HT-29 (cell line): ENCODE measurements around the gene AK9. TPM values are rescaled to one million over a fixed set of nuclear protein-coding genes. Genes with fewer than 3 reads are reported as not detected.
"Not testable (repeated sequence)": the region's sequence is repeated elsewhere in the genome, so short reads cannot be mapped to it uniquely, and the experiment has no call there.

ENCODE experiments used
- DNase-seq: peaks from one replicate; pipeline ENCODE4 v3.0.0-alpha.2; 2015; ENCODE audit warnings: low spot score
- total RNA-seq: library from RNA; depleted of rRNA; stranded (reverse); fragments of >200 nt; shearing (Covaris generic); gene quantifications from 2 replicates; pipeline ENCODE4 v1.2.3, GENCODE V29; 2014; rRNA removed

AK9 gene
- 1.5 and 2.1 TPM in 2 replicates for total RNA-seq

- peak; percentile 90 for DNase-seq
These were observed at the start of gene AK9, which contains the start of gene FIG4 for GRCh38 chr6:109690737-109691621. Gene AK9, minus strand, starts transcription at chr6:109691202. Its CDS starts 15,457 bp downstream, at chr6:109675745. Gene FIG4, plus strand, starts transcription at chr6:109691296. Its CDS starts 140 bp downstream, at chr6:109691436.

- no peak for DNase-seq
These were observed 49.8 kb upstream of the AK9 start for GRCh38 chr6:109740787-109741186.

DNA sequence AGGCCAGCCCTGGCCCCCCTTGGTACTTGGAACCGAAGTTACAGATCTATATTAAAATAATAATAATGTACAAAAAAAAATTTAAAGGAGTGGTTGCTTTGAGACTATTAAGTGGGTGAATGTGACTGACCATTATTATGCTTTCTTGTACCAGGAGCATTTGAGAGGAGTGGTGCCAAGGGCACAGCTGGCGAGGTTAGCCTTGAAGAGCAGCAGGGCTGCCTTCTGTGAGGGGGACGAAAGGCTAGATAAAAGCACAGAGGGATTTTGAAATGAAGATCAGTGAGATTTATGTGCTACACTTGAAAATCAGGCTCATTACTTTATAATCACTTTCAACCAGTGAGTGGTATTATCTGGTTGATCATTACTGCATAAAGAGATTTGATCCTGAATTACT, 48.7 kb upstream of the AK9 start:
- DNase-seq: no peak

DNA sequence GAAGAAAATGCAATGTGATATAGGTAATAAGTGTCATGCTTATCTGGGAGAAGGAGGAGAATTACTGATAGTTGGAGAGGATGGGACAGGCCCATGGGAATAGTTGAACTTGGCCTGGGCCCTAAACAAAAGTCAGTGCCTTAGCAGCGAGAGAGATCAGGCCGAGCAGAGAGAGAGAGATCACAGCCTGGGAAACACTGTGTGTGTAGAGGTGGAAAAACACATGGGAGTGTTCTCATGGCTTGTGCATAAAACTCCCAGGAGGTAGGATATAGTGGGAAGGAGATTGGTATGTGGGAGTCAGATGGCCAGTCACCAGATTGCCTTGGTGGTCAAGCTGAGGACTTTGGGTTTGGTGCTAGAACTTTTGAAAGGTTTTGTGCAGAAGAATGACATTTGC, 47.7 kb upstream of the AK9 start:
- DNase-seq: no peak

DNA sequence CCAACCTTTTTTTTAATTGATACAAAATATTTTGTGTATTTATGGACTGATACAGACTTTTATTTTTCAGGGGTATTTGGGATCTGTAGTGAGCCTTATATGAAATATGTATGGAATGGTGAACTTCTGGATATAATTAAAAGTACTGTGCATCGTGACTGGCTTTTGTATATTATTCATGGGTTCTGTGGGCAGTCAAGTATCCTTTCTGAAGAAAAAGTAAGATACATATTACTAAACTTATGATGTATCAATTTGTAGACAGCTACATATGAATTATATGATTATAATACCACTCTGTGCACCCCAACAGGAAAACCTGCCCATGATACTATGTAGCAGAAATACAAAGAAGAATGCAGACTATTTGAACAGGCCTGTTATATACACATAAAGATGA, 47.3 kb upstream of the AK9 start:
- no peak for DNase-seq

GRCh38 chr6:109736273-109737025, 45.4 kb upstream of the AK9 start:
- DNase-seq: no peak

DNA sequence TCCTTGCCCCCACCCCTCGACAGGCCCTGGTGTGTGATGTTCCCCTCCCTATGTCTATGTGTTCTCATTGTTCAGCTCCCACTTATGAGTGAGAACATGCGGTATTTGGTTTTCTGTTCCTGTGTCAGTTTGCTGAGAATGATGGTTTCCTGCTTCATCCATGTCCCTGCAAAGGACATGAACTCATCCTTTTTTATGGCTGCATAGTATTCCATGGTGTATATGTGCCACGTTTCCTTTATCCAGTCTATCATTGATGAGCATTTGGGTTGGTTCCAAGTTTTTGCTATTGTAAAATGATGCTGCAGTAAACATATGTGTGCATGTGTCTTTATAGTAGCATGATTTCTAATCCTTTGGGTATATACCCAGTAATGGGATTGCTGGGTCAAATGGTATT, 34.2 kb upstream of the AK9 start:
- not testable (repeated sequence) for DNase-seq

DNA sequence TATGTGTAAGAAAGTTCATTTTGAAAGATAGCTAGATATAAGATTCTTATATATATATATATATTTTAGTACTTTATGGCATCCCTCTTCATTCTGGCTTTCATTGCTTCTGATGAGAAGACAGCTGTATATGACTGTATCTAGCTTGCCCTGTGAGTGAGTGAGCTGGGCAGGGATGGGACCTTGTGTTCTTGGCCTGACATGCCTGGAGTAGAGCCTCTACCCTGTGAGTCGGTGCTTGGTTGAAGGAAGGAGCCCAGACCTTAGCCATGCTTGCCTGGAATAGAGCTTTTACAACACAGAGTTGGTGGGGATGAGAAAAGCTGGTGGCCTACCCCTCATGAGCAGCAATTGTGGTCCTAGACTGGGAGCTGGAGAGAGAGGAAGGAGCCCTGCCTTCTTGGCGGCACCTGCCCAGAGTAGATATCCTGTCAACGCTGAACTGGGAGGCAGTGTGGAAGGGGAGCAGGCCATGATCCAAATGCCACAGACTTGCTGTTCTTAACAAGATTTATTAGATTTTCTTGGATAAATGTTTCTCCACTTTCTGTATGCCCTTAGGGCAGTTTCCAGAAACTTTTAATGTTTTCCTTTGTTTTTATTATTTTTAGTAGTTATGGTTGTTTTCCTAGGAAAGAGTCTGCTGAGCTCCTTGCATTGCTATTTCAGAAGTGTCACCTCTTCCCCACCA, 31.7 kb upstream of the AK9 start:
- no peak for DNase-seq

GRCh38 chr6:109722011-109722410, 31.0 kb upstream of the AK9 start:
- no peak for DNase-seq

DNA sequence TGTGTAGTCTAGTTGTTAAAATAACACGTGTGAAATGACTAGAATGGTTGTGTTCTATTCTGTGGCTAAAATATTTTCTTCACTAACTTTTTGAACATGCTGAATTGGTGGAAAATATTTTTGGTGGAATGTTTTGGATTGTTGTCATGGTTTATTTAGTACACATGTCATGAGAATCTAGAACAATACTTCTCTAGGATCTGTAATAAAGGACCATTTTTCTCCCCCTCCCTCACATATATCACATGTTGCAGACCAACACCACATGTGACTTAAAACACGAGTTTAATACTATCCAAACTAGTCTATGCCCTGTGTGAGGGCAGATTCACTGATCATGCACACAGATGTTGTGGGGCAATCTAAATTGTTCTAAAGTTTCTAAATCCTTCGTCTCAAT, 29.3 kb upstream of the AK9 start:
- DNase-seq: no peak

GRCh38 chr6:109718991-109719390, 28.0 kb upstream of the AK9 start:
- no peak for DNase-seq

GRCh38 chr6:109717971-109718370, 27.0 kb upstream of the AK9 start:
- DNase-seq: no peak

DNA sequence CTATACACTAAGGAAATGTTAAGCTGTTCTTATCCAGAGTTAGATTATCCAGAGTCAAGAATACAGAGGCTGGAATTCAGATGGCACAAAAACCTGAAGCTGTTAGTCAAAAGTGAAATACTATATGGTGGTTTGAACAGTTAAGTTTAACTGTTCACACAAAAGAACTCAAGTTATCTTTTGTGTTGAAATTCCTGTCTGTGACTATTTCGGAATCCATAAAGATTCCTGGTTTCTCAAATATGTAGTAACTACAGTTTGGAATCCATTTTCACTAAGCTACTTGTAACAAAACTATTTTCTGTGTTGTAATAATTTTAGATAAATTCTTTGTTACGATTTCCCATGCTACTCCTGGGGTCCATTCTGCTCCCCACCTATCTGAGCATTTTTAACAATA, 24.6 kb upstream of the AK9 start:
- no peak for DNase-seq

DNA sequence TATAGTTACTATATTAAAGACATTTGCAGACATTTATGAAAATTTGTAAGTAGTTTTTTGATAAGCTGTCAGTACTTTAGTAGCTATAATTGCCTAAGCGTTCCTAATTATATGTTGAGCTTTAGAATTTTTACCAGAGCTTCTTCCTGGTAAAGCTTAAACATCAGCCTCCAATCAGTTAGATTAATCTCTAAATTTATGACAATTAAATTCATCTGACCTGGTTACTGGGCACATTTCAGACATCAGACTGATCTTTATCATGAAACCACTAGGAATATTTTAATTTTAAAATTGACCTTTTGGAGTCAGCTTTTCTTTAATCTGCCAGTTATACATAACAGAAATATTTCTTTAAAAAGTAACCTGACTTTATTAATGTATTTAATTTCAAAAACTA, 23.6 kb upstream of the AK9 start:
- DNase-seq: no peak

DNA sequence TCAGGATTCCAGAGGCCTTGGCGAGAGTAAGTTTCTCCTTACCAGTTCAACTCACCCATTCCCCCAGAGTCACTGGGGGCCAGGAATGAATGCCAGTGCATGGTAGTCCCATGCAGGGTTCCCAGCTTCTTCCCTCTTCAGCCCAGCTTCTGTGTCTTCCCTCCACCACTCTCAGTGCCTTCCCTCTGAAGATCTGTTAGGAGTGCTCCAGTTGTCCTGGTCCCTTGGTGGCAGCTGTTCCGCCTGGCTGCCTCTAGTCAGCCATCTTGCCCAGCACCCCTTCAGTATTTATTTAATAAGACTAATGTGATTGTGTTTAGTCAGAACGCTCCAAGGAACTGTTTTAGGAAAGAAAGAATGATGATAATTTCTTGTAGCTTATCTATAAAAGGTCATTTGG, 23.2 kb upstream of the AK9 start:
- no peak for DNase-seq

DNA sequence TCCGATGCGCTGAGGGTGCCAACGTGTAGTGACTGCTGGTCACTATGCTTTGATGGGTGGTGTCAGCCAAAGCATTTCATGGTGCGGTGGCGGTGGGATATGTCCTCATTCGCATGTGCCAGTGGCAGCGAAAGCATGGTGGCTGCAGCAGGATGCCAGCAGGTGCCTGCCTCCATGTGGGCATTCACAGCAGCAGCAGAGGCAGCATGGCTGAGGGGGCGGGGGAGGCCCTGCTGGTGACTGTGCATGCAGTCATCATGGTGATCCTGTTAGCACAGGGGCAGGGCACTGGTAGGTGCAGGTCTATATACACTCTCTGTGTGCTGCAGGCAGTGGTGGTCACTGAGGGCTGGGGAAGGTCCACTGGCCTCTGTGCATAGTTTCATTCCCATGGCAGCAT, 22.1 kb upstream of the AK9 start:
- DNase-seq: no peak

DNA sequence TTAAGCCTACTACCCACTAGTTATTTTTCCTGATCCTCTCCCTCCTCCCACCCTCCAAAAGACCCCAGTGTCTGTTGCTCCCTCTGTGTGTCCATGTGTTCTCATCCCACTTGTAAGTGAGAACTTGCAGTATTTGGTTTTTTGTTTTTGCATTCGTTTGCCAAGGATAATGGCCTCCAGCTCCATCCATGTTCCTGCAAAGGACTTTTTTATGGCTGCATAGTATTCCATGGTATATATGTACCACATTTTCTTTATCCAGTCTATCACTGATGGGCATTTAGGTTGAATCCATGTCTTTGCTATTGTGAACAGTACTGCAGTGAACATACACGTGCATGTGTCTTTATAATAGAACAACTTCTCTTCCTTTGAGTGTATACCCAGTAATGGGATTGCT, 17.1 kb upstream of the AK9 start:
- DNase-seq: not testable (repeated sequence)

DNA sequence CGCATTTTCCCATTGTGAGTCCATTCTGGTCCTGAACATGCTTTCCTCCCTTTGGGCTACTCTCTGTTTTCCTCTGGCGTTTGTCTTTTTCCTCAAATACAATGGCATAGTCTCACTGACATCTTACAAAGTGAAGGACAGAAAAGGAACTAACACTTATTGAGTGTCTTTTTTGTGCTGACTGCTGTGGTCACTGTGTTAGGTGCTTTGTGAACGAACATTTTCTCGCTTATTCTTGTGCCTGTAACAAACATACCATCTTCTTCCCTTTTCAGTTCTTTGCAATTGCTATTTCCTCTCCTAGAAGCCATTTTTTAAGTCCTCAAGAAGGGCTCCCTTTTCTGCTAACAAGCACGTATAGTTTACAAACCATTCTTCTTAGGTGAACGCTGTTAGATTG, 15.5 kb upstream of the AK9 start:
- DNase-seq: no peak

DNA sequence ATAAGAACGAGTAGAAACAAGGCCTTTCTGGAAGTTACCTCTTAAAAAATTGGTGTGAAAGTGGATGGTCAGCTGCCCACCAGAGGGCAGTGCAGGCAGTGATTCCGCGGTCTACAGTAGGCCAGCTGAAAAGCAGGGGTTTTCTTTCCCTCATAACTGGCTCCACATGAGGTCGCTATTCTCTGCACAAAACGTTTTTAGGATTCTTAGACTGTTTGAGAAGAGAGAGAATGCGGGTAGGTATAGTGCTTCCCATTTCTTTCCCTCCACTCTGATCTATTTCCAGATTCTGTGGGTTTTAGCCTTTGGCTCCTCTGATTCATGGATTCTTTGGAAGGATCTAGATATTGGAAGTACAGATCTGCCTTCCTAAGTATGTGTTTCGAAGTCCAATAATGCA, 14.3 kb upstream of the AK9 start:
- DNase-seq: peak; percentile 93

DNA sequence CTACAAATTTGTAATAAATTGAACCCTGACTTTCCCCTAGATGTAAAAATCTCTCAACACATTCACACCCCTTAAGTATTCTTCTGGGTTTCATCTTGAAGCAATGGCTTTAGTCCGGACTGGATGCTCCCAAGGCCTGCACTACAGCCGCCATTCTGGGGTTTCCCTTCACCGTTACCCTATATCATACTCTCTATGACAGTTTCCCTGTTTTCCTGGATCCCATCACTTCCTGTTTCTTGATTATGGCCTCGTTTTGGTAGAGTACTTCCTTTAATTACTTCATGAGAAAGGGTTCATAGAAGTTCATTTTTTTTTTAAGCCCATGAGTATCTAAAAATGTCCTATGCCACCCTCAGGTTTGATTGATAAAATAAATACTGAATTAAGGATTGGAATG, 11.8 kb upstream of the AK9 start:
- DNase-seq: no peak

- no peak for DNase-seq
These were observed 10.8 kb upstream of the AK9 start for GRCh38 chr6:109701774-109702173.

DNA sequence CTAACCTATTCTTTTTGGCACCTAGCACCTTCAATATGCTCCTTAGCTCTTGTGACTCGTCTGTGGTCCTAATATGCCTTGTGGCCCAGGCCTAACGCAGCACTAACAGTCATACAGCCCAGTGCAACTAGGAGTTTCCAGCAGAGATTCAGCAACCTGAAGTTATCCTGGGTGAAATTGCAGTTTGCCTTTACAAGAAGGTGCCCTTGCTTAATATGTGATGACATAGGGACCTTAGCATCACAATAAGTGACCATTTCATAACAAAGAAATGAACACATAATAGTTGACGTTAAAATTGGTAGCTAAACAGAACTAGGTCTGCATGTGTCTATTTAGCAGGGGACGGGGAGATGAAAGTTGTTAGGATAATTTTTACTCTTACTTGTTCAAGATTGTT, 10.2 kb upstream of the AK9 start:
- DNase-seq: no peak
